Measurements from ENCODE around the gene SHISA8.
A peak's percentile ranks its signal among the peaks of the same experiment; 100 is the strongest.

Gene SHISA8

DNA sequence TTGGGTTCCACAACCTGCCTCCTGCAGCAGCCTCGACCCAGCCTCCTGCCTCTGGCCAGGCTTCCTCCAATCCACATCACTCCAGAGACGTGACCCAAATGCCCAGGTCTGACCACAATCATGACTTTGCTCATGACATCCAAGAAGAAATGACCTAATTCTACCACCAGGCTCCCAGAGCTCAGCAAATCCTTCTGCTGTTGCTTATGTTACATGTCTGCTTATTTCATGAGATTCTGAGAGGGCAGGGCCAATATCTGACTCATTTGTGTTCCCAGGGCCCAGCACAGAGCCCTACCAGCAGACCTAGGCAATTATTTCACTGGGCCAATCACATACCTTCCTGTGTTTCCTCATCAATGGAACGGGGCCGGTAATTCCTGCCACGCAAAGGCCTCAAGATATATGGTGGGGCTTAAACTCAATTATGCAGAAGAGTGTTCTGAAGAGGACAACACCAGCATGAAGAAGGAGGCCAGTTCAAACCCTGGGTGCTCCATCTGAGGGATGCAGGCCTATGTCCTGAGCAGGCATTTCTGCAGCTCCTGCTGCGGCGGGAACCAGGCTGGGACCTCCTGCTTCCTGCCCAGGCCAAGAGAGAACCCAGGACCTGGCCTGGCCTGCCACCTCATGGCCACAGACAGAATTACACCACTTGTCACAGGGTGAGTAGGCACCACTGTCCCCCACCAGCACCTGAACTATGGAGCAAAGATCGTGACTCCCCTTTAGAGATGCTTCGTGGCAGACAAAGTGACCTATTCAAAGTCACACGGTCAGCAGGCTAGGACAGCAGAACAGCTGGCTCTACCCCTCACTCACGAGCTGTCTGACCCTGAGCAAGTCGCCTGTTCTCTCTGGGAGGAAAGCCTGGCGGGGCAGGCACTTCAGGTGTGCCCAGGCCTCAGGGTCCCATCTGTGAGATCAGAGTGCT, 26.2 kb upstream of the SHISA8 start:
- in situ Hi-C loops (cut with MboI; ENCODE audit: low sequenced_read_pairs, unreplicated experiment): loop anchor here (5.0 kb wide), 1 partner anchor 239 kb away; no protein-coding TSS in a partner anchor
- DNase-seq (ENCODE audit: low spot score): peak; percentile 81

DNA sequence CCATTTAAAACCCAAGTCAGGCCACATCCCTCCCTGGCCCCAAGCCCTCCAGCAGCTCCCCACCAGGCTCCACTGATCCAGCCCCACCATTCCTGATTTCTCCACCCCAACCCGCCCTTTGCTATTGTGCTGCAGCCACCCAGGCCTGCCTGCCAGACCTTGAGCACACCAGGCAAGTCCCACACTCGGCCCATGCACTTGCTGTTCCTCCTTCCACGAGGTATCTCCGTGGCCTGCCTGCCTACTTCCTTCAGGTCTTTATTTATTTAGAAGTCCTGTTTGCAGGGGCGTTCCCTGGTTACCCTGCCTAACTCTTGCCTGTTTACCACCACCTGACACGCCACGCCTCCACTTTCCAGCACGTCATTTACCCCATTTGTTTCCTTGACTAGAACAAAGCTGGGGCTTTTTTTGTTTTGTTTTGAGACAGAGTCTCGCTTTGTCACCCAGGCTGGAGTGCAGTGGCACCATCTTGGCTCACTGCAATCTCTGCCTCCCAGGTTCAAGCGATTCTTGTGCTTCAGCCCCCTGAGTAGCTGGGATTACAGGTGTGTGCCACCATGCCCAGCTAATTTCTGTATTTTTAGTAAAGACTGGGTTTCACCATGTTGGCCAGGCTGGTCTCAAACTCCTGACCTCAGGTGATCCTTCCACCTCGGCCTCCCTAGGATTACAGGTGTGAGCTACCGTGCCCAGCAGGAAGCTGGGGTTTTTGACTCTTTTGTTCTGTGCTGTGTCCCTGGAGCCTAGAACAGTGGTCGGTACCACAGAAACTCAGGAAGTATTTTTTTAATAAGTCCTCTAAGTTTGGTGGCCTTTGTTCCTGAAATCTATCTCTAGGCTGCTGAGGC, 25.3 kb upstream of the SHISA8 start:
- in situ Hi-C loops (cut with MboI; ENCODE audit: low sequenced_read_pairs, unreplicated experiment): loop anchor here (5.0 kb wide), 1 partner anchor 238 kb away; no protein-coding TSS in a partner anchor
- TF ChIP-seq, protein P1, sequence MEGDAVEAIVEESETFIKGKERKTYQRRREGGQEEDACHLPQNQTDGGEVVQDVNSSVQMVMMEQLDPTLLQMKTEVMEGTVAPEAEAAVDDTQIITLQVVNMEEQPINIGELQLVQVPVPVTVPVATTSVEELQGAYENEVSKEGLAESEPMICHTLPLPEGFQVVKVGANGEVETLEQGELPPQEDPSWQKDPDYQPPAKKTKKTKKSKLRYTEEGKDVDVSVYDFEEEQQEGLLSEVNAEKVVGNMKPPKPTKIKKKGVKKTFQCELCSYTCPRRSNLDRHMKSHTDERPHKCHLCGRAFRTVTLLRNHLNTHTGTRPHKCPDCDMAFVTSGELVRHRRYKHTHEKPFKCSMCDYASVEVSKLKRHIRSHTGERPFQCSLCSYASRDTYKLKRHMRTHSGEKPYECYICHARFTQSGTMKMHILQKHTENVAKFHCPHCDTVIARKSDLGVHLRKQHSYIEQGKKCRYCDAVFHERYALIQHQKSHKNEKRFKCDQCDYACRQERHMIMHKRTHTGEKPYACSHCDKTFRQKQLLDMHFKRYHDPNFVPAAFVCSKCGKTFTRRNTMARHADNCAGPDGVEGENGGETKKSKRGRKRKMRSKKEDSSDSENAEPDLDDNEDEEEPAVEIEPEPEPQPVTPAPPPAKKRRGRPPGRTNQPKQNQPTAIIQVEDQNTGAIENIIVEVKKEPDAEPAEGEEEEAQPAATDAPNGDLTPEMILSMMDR (IDR thresholded peaks at IDR 0.05; ENCODE audit: borderline replicate concordance, control extremely low read depth, extremely low read depth, insufficient read depth, missing control alignments): no peak
- DNase-seq (ENCODE audit: low spot score): peak; percentile 85

More for the DNA sequence above, 26.2 kb upstream of the SHISA8 start:
- TF ChIP-seq, protein P1 (IDR thresholded peaks at IDR 0.05; ENCODE audit: borderline replicate concordance, control extremely low read depth, extremely low read depth, insufficient read depth, missing control alignments): peak; percentile 95

DNA sequence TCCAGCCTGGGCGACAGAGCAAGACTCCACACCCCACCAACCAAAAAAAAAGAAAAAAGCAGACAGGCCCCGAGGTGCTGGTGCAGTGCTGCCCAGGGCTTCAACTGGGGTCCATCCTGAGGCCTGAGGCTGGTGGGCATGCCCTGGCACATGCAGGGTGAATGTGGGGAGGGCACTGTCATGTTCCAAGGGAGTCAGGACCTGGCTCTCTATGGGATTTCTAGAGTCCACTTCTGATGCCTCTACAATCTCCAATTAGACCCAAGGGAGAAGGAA, 22.0 kb upstream of the SHISA8 start:
- in situ Hi-C loops (cut with MboI; ENCODE audit: low sequenced_read_pairs, unreplicated experiment): no loop called here
- no peak for DNase-seq (ENCODE audit: low spot score)
- TF ChIP-seq, protein P1 (IDR thresholded peaks at IDR 0.05; ENCODE audit: borderline replicate concordance, control extremely low read depth, extremely low read depth, insufficient read depth, missing control alignments): no peak

DNA sequence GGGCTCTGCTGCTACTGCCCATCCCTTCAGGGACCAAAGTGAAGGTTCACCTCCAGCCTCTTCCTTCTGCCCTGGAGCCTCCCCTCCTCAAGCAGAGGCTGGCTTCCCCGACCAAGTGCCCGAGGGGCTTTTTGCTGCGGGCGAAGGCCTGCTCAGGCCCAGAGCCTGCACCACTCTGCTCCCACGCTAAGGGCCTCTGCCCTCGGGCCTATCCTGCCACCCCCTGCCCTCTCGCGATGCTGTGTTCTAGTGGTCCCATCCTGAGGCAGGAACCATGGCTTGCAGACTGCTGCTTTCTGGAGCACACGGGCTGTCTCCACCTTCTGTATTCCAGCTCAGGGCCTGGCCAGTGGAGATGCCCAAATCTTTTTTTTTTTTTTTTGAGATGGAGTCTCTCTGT, 20.6 kb upstream of the SHISA8 start:
- in situ Hi-C loops (cut with MboI; ENCODE audit: low sequenced_read_pairs, unreplicated experiment): no loop called here
- TF ChIP-seq, protein P1 (IDR thresholded peaks at IDR 0.05; ENCODE audit: borderline replicate concordance, control extremely low read depth, extremely low read depth, insufficient read depth, missing control alignments): no peak
- no peak for DNase-seq (ENCODE audit: low spot score)

DNA sequence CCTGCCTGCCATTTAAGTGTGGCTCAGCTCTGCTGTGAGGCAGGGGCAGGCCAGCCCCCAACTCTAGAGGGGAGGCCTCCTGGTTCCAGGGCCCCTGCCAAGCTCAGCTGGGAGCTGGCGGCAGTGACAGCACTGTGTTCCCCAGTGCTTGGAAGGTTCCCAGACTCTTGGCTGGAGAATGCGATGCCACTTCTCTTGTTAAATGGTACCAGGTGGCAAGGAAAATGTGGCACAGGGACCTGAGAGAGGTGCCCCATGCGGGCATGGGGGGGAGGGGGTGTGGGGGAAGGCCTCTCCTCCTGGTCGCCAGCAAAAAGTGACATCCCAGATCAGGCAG, 20.1 kb upstream of the SHISA8 start:
- DNase-seq (ENCODE audit: low spot score): no peak
- TF ChIP-seq, protein P1 (IDR thresholded peaks at IDR 0.05; ENCODE audit: borderline replicate concordance, control extremely low read depth, extremely low read depth, insufficient read depth, missing control alignments): no peak
- in situ Hi-C loops (cut with MboI; ENCODE audit: low sequenced_read_pairs, unreplicated experiment): no loop called here

DNA sequence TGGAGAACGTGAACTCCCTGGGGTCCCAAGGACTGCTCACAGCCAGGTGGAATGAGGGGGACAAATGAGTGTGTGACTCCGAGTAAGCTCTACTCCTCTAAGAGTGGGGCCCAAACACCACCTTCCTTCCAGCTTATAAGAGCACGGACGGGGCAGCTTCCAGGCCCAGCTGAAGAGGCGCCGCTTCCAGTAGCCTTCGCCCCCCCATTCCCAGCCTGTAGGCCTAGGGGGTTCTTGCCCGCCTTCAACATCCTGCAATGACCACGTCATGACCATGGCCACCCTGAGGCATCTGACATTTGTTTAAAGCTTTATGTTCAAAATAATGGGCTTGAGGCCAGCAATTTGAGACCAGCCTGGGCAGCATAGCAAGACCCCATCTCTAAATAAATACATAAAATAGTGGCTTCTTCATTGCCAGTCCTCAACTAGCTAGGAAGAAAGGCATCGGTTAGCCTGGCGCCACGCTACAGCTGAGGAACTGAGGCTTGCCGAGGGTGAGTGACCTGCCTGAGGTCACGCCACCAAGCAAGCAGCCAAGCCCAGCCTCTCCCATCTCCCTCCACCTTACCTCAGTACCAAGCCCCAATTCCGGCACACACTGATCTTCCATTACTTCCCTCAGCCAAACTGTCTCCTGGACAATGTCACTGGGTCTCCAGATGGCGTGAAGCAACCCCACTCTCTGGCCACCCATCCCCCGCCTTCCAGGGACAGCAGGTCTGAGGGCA, 19.6 kb upstream of the SHISA8 start:
- TF ChIP-seq, protein P1 (IDR thresholded peaks at IDR 0.05; ENCODE audit: borderline replicate concordance, control extremely low read depth, extremely low read depth, insufficient read depth, missing control alignments): no peak
- no peak for DNase-seq (ENCODE audit: low spot score)
- in situ Hi-C loops (cut with MboI; ENCODE audit: low sequenced_read_pairs, unreplicated experiment): no loop called here

Data from GM13976 (cell line).